HepG2 (cell line): Measurements from ENCODE around the gene SMAD1. TPM values are rescaled to one million over a fixed set of nuclear protein-coding genes. Genes with fewer than 3 reads are reported as not detected.

Experiments
- ATAC-seq: fragments of 200-7000 bp; cut with Tn5 transposase; 3 replicates; pipeline ENCODE4 v1.9.1; 2020; ENCODE audit warnings: mild to moderate bottlenecking, moderate library complexity
- BruUV-seq: library from RNA; stranded (reverse); fragments of 400-500 nt; replicated peaks from 2 replicates; lab custom pipeline; 2021; lab: Mats Ljungman, UMichigan
- CTCF ChIA-PET: fragments of 300-600 bp; formaldehyde crosslinking; extraction: SDS; loops from one replicate; lab custom pipeline; 2021; ENCODE audit warnings: low total read pairs, inconsistent platforms, low intra/inter-chr PET ratio; lab: Yijun Ruan, JAX
- POLR2A ChIA-PET: fragments of 350-600 bp; sonication (Branson Sonifier 250); formaldehyde crosslinking; loops from one replicate; lab custom pipeline; 2020; ENCODE audit warnings: antibody characterized with exemption, inconsistent platforms; lab: Yijun Ruan, JAX
- DNase-seq: peaks from one replicate; pipeline ENCODE4 v3.0.0-alpha.2; 2015; ENCODE audit warnings: low spot score
- FAIRE-seq: peaks from 3 replicates; lab custom pipeline; 2011; peaks lifted over from hg19 to GRCh38; lab: Jason Lieb, UNC
- H2AFZ ChIP-seq: one replicate; pipeline ENCODE4 v1.6.1; 2011; ENCODE audit warnings: low read length, inconsistent platforms
- H3K27ac ChIP-seq: fragments of 300-600 bp; 3 replicates; pipeline ENCODE4 v1.8.0; 2011; ENCODE audit warnings: mixed run types, mild to moderate bottlenecking, mixed read lengths, low read length, inconsistent platforms; ENCODE audit not compliant: insufficient read depth; ENCODE audit errors: extremely low read length
- H3K27me3 ChIP-seq, 2 experiments: fragments of 200-600 bp in 1 of 2; 2 replicates in 1 of 2; 3 replicates in 1 of 2; pipeline versions ENCODE4 v1.6.0 to v1.8.0; 2011; ENCODE audit warnings: low read length in 2 of 2, mild to moderate bottlenecking in 2 of 2, moderate library complexity in 2 of 2, inconsistent platforms in 1 of 2; ENCODE audit not compliant: insufficient read depth in 2 of 2, control insufficient read depth in 1 of 2
- H3K36me3 ChIP-seq, 2 experiments: fragments of 200-600 bp in 1 of 2; replicated peaks in 1 of 2; 2 replicates in 1 of 2; 3 replicates in 1 of 2; pipeline versions ENCODE4 v1.5.1 to v1.8.0; 2011; ENCODE audit warnings: low read length in 2 of 2, inconsistent platforms in 1 of 2; ENCODE audit not compliant: insufficient read depth in 2 of 2, control insufficient read depth in 1 of 2
- H3K4me1 ChIP-seq: 2 replicates; pipeline ENCODE4 v1.5.1; 2012; ENCODE audit warnings: low read length, inconsistent platforms; ENCODE audit not compliant: insufficient read depth
- H3K4me2 ChIP-seq: 2 replicates; pipeline ENCODE4 v1.6.0; 2011; ENCODE audit warnings: low read depth, low read length, inconsistent platforms
- H3K4me3 ChIP-seq, 3 experiments: fragments of 200-600 bp in 1 of 3; sonication (generic), shearing (Covaris generic) in 1 of 3; replicated peaks in 1 of 3; 2 replicates each; pipeline ENCODE4 v1.5.1; 2011 to 2016; ENCODE audit warnings: low read length in 3 of 3, inconsistent platforms in 2 of 3, low read depth in 2 of 3, mild to moderate bottlenecking in 2 of 3, control low read depth in 1 of 3, mixed read lengths in 1 of 3; ENCODE audit not compliant: insufficient read depth in 1 of 3
- H3K79me2 ChIP-seq: one replicate; pipeline ENCODE4 v1.6.1; 2011; ENCODE audit warnings: low read length, inconsistent platforms; ENCODE audit not compliant: insufficient read depth
- H3K9ac ChIP-seq: 2 replicates; pipeline ENCODE4 v1.6.0; 2011; ENCODE audit warnings: mild to moderate bottlenecking, low read depth, low read length, inconsistent platforms; ENCODE audit not compliant: insufficient read depth
- H3K9me3 ChIP-seq: 2 replicates; pipeline ENCODE4 v1.5.1; 2012; ENCODE audit warnings: mild to moderate bottlenecking, low read length
- H4K20me1 ChIP-seq: 2 replicates; pipeline ENCODE4 v1.6.0; 2011; ENCODE audit warnings: inconsistent platforms, mild to moderate bottlenecking, low read length, moderate library complexity; ENCODE audit not compliant: insufficient read depth
- BRCA1 ChIP-seq: sonication (generic); formaldehyde crosslinking; IDR thresholded peaks from 2 replicates; pipeline ENCODE4 v1.4.0; 2020; ENCODE audit warnings: missing genetic modification reagents
- CHD2 ChIP-seq: IDR thresholded peaks from 2 replicates; pipeline ENCODE4 v1.6.1; 2011; ENCODE audit warnings: low read depth, low read length, improper control_type of control experiment
- DPF2 ChIP-seq: sonication (generic); formaldehyde crosslinking; IDR thresholded peaks from 2 replicates; pipeline ENCODE4 v1.4.0; 2020; ENCODE audit warnings: mild to moderate bottlenecking, low read depth, missing genetic modification reagents, borderline replicate concordance
- HNF1A ChIP-seq, 2 experiments: sonication (generic) in 1 of 2; formaldehyde crosslinking in 1 of 2; IDR thresholded peaks; 2 replicates each; pipeline versions ENCODE4 v1.4.0 to v1.6.1; 2016 to 2020; ENCODE audit warnings: borderline replicate concordance in 1 of 2, low read depth in 1 of 2, mild to moderate bottlenecking in 1 of 2, missing genetic modification reagents in 1 of 2
- IRF2 ChIP-seq: IDR thresholded peaks from 2 replicates; pipeline ENCODE4 v1.6.1; 2018; ENCODE audit warnings: missing genetic modification reagents, missing compliant biosample characterization
- JUNB ChIP-seq: sonication (generic); formaldehyde crosslinking; IDR thresholded peaks from 2 replicates; pipeline ENCODE4 v1.8.0; 2022; ENCODE audit warnings: missing genetic modification reagents, mild to moderate bottlenecking, borderline replicate concordance
- PLRG1 ChIP-seq: fragments of 450-650 bp; conservative IDR thresholded peaks from 2 replicates; pipeline ENCODE4 v1.6.1; 2016
- SETDB1 ChIP-seq: sonication (generic); formaldehyde crosslinking; IDR thresholded peaks from 2 replicates; pipeline ENCODE4 v1.5.1; 2020; ENCODE audit warnings: missing genetic modification reagents, mild to moderate bottlenecking, borderline replicate concordance
- TBX3 ChIP-seq: fragments of 450-650 bp; IDR thresholded peaks from 2 replicates; pipeline ENCODE4 v1.6.1; 2017; ENCODE audit warnings: antibody characterized with exemption, mild to moderate bottlenecking, inconsistent platforms, borderline replicate concordance
- TCF7 ChIP-seq: sonication (generic); IDR thresholded peaks from 2 replicates; pipeline ENCODE4 v1.6.1; 2016; ENCODE audit warnings: antibody characterized with exemption, low read depth
- THRA ChIP-seq: sonication (generic); formaldehyde crosslinking; IDR thresholded peaks from 2 replicates; pipeline ENCODE4 v1.4.0; 2020; ENCODE audit warnings: missing genetic modification reagents, borderline replicate concordance
- TSC22D2 ChIP-seq: sonication (generic); formaldehyde crosslinking; IDR thresholded peaks from 2 replicates; pipeline ENCODE4 v1.5.1; 2020; ENCODE audit warnings: missing genetic modification reagents, mild to moderate bottlenecking, borderline replicate concordance
- ZMYM3 ChIP-seq: sonication (generic); formaldehyde crosslinking; IDR thresholded peaks from 2 replicates; pipeline ENCODE4 v1.5.1; 2020; ENCODE audit warnings: mild to moderate bottlenecking, missing genetic modification reagents
- ZNF12 ChIP-seq: sonication (generic); formaldehyde crosslinking; IDR thresholded peaks from 2 replicates; pipeline ENCODE4 v1.5.0; 2020; ENCODE audit warnings: missing genetic modification reagents
- ZNF350 ChIP-seq: sonication (generic); formaldehyde crosslinking; IDR thresholded peaks from 2 replicates; pipeline ENCODE4 v1.4.0; 2020; ENCODE audit warnings: mild to moderate bottlenecking, low read depth, missing genetic modification reagents, borderline replicate concordance
- ZNF367 ChIP-seq: sonication (generic); formaldehyde crosslinking; IDR thresholded peaks from 2 replicates; pipeline ENCODE4 v1.4.0; 2020; ENCODE audit warnings: missing genetic modification reagents, borderline replicate concordance
- ZNF615 ChIP-seq: sonication (generic); formaldehyde crosslinking; IDR thresholded peaks from 2 replicates; pipeline ENCODE4 v1.5.0; 2020; ENCODE audit warnings: mild to moderate bottlenecking, missing genetic modification reagents, borderline replicate concordance
- ZNF841 ChIP-seq: sonication (generic); formaldehyde crosslinking; IDR thresholded peaks from 2 replicates; pipeline ENCODE4 v1.8.1; 2023; ENCODE audit warnings: missing genetic modification reagents, borderline replicate concordance
- WGBS: methylation state at CpG from one replicate; pipeline ENCODE4 v1.1.6; 2017; ENCODE audit warnings: low lambda C conversion rate; 5-methylcytosine and 5-hydroxymethylcytosine counted together
- in situ Hi-C: cut with HindIII; loops from 2 replicates; pipeline ENCODE4 v1.10.0; 2017; ENCODE audit warnings: low pct_unique_long_range_greater_than_20kb; ENCODE audit not compliant: extremely low pct_ligation_motif_present
- intact Hi-C: fragments of 100-400 bp; cut with micrococcal nuclease; formaldehyde crosslinking; loops from one replicate; pipeline ENCODE4 v1.10.0; 2022; ENCODE audit not compliant: unreplicated experiment
- polyA plus RNA-seq, 8 experiments: library from polyadenylated mRNA; depleted of rRNA in 3 of 8; stranded (reverse) in 7 of 8; unstranded in 1 of 8; fragments of >200 nt; fragmentation: Illumina TruSeq in 4 of 8; extraction: Trizol in 4 of 8; gene quantifications; 2 replicates each; pipeline versions ENCODE4 v1.2.1 to v1.2.3, GENCODE V29; 2011 to 2016; ENCODE audit warnings: low read depth in 4 of 8, missing spikeins in 1 of 8, mixed read lengths in 1 of 8; ENCODE audit not compliant: insufficient read depth in 1 of 8
- total RNA-seq, 5 experiments: library from RNA; depleted of rRNA; stranded (reverse); fragments of >200 nt; fragmentation: Illumina TruSeq; extraction: Trizol; gene quantifications; 2 replicates each; pipeline ENCODE4 v1.2.3, GENCODE V29; 2016; ENCODE audit warnings: low read depth in 1 of 5

SMAD1 gene
- total and polyA plus RNA-seq, 2 of the 13 experiments (the other 11 are each of a cell fraction or from before 2014, with no cell fraction given), result 12.7 to 16.6 TPM

- no peak for DNase-seq
- in situ Hi-C loops, result no loop called here
- no peak for FAIRE-seq
- POLR2A ChIA-PET, result no interaction called here
- 6% methylated on average over 5 of the region's 5 CpGs for WGBS
- Histone ChIP-seq H3K36me3 (no peaks in the 10 kb centered on the region), H3K79me2 (no peaks in the 10 kb centered on the region), H3K9ac (no peak overlapping the region), H2AFZ (no peak overlapping the region), H3K9me3 (no peaks in the 10 kb centered on the region), H3K4me1 (no peaks in the 10 kb centered on the region), H4K20me1 (no peaks in the 10 kb centered on the region), H3K27me3 (no peaks in the 10 kb centered on the region; a peak in 1 of 5 replicates), H3K27ac (no peak overlapping the region), H3K4me2 (no peak overlapping the region), H3K4me3 (no peak overlapping the region)
- no peak; the same call in 2 of the 3 replicates for ATAC-seq
- TF ChIP-seq HNF1A (IDR thresholded peaks at IDR 0.05; ENCODE audit: low read depth), result no peak
- TF ChIP-seq HNF1A (CRISPR knock-in tag; IDR thresholded peaks at IDR 0.05; ENCODE audit: borderline replicate concordance), result no peak
- no peak for TF ChIP-seq IRF2
- no peak for TF ChIP-seq ZNF12 (CRISPR knock-in tag)
- TF ChIP-seq DPF2 (CRISPR knock-in tag), result no peak
- TF ChIP-seq TCF7, result no peak
- no peak for TF ChIP-seq THRA (CRISPR knock-in tag)
- no peak for TF ChIP-seq TSC22D2 (CRISPR knock-in tag)
- TF ChIP-seq ZNF841, result no peak
- no peak for TF ChIP-seq ZNF350 (CRISPR knock-in tag)
- no peak for TF ChIP-seq ZMYM3 (CRISPR knock-in tag)
- TF ChIP-seq SETDB1 (CRISPR knock-in tag), result no peak
- no peak for TF ChIP-seq ZNF367 (CRISPR knock-in tag)
- no peak for TF ChIP-seq JUNB (CRISPR knock-in tag)
- no peak for TF ChIP-seq BRCA1 (CRISPR knock-in tag)
- TF ChIP-seq CHD2, result no peak
- no peak for TF ChIP-seq PLRG1
- no peak for TF ChIP-seq TBX3
- no peak for TF ChIP-seq ZNF615
- intact Hi-C loops, result no loop called here
- CTCF ChIA-PET, result no interaction called here
- no TSS peak for BruUV-seq
Observed at GRCh38 chr4:145440292-145441007, 41.2 kb upstream of the SMAD1 start.
